AG09319 (cell line): ENCODE results near the gene PRKX.
"Not testable (repeated sequence)": the region's sequence is repeated elsewhere in the genome, so short reads cannot be mapped to it uniquely, and the experiment has no call there.

Experiments
- DNase-seq: peaks from one replicate; pipeline ENCODE4 v3.0.0-alpha.2; 2010; ENCODE audit warnings: low read depth; ENCODE audit errors: extremely low read depth
- CTCF ChIP-seq: IDR thresholded peaks from 2 replicates; pipeline ENCODE4 v1.5.1; 2011; ENCODE audit warnings: low read depth, mild to moderate bottlenecking, inconsistent platforms, low read length, moderate library complexity

PRKX gene

DNA sequence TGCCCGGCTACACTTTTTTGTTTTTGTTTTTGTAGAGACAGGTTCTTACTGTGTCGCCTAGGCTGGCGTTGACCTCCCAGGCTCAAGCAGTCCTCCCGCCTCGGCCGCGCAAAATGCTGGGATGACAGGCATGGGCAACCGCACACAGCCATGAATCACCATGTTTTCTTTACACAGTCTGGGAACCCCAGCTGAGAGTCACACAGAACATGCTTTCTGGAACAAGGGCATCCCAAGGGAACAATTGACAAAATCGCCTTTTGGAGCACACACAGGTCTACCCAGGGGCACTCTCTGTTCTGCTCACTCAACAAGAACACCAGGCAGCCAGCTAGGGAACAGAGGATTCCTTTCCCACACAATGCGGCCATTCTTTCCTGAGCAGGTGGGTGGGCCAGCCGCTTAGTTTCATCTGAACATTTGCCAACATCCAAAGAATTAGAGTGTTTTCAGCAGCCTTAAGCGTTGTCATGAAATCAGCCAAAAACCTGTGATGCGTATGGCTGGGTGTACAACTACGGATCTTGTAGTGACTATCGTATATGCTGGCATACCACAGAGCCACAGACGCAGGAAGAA is 15.7 kb downstream of the PRKX start:
- DNase-seq, result no peak
- TF ChIP-seq CTCF, result no peak

GRCh38 chrX:3697220-3697684 is 16.2 kb downstream of the PRKX start:
- DNase-seq, result no peak
- TF ChIP-seq CTCF, result no peak

DNA sequence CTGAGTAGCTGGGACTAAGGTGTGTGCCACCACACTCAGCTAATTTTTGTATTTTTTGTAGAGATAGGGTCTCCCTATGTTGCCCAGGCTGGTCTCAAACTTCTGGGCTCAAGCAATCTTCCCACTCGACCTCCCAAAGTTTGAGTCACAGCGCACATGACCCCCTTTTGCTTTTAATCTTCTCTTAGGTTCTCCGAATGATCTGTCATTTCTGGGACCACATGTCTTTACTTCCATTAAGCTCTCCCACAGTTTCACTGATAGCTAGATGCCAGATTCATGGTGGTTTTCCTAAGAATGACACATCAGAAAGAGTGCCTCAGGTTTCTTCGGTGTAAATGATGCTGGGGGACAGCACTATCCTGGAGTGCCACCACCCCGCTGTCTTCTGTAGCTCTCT is 17.9 kb downstream of the PRKX start:
- TF ChIP-seq CTCF, result no peak
- DNase-seq, result no peak

- no peak for TF ChIP-seq CTCF
- no peak for DNase-seq
Observed at GRCh38 chrX:3690140-3690539, 23.3 kb downstream of the PRKX start.

GRCh38 chrX:3683236-3683635 is 30.2 kb downstream of the PRKX start:
- not testable (repeated sequence) for DNase-seq

- DNase-seq, result no peak
- no peak for TF ChIP-seq CTCF
Observed at GRCh38 chrX:3680459-3680858, 33.0 kb downstream of the PRKX start.

- TF ChIP-seq CTCF, result no peak
- no peak for DNase-seq
Observed at GRCh38 chrX:3679669-3680068, 33.8 kb downstream of the PRKX start.

- TF ChIP-seq CTCF, result no peak
- DNase-seq, result no peak
Observed at GRCh38 chrX:3678328-3678727, 35.1 kb downstream of the PRKX start.
